Measurements from ENCODE around the gene GALNT4. TPM values are rescaled to one million over a fixed set of nuclear protein-coding genes. Genes with fewer than 3 reads are reported as not detected.

The GALNT4 gene
- total and polyA plus RNA-seq, 10 of the 15 experiments (the other 5 are each of a cell fraction or from before 2014, with no cell fraction given) = 0.90 to 2.9 (median 1.8) TPM

DNA sequence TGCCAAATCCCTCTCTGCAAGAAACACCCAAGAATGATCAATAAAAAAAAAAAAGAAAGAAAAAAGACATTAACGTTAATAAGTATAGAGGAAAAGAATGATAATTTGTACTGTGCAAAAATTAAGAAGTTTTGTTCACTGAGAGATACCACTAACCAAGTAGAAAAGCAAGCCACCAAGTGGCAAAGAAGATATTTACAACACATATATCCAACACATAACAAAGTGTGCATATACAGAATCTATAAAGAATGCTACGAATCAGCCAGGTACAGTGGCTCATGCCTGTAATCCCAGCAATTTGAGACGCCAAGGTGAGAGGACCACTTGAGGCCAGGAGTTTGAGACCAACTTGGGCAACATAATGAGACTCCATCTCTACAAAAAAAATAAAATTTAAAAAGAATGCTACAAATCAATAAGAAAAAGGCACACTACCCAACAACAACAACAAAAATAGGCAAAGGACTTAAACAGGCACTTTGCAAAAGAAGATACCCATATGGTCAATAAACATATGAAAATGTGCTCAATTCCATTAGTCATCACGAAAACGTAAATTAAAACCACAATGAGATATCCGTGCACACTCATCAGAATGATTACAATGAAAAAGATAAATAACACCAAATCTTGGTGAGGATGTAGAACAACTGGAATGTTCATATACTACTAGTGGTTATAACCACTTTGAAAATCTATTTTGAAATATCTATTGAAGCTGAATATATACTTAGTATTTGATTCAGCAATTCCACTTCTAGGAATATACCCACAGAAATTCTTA is 19.8 kb downstream of the GALNT4 start:
- DNase-seq (ENCODE audit: low read depth, low spot score) (no peak), FAIRE-seq (no peak), ATAC-seq (no peak)
- CTCF ChIA-PET = no interaction called here
- Histone ChIP-seq H2AFZ (ENCODE audit: control insufficient read depth, low read depth, low read length) (no peak overlapping the region), H4K20me1 (ENCODE audit: control insufficient read depth, insufficient read depth) (no peaks in the 10 kb centered on the region), H3K9me3 (replicated peaks; ENCODE audit: control insufficient read depth, insufficient read depth, low read length) (no peaks in the 10 kb centered on the region), H3K79me2 (ENCODE audit: control insufficient read depth, insufficient read depth, low read length) (no peaks in the 10 kb centered on the region), H3K36me3 (ENCODE audit: control insufficient read depth in 2 of 2, insufficient read depth in 2 of 2, low read length in 1 of 2) (no peaks in the 10 kb centered on the region), H3K4me1 (ENCODE audit: control insufficient read depth, insufficient read depth, low read length) (no peaks in the 10 kb centered on the region), H3K9ac (ENCODE audit: control insufficient read depth, insufficient read depth, low read length) (no peak overlapping the region), H3K4me2 (ENCODE audit: control insufficient read depth, insufficient read depth) (no peak overlapping the region), H3K4me3 (no peak overlapping the region), H3K27me3 (replicated peaks in 1 of 2; ENCODE audit: control insufficient read depth in 2 of 2, insufficient read depth in 2 of 2, low read length in 1 of 2) (no peaks in the 10 kb centered on the region), H3K27ac (ENCODE audit: control insufficient read depth, insufficient read depth) (no peak overlapping the region)
- intact Hi-C loops (cut with micrococcal nuclease; ENCODE audit: unreplicated experiment) = no loop called here
- 80% methylated on average over 6 of the region's 6 CpGs for WGBS (ENCODE audit: insufficient coverage, insufficient replicate concordance, low lambda C conversion rate, missing lambda C conversion rate)
- in situ Hi-C loops (cut with MboI) = loop anchor here (25.0 kb wide), 1 partner anchor 1367 kb away; the partner anchor contains the start of genes CEP290 and TMTC3
- TF ChIP-seq RBBP5 (conservative IDR thresholded peaks at IDR 0.05) = no peak
- TF ChIP-seq RAD51 (IDR thresholded peaks at IDR 0.05) = no peak
- no peak for TF ChIP-seq NFXL1 (IDR thresholded peaks at IDR 0.05; ENCODE audit: borderline replicate concordance)
- TF ChIP-seq ESRRA (IDR thresholded peaks at IDR 0.05; ENCODE audit: low read length) = no peak
- TF ChIP-seq ETV6 (conservative IDR thresholded peaks at IDR 0.05 in 1 of 2, IDR thresholded peaks at IDR 0.05 in 1 of 2; ENCODE audit: borderline replicate concordance in 1 of 2, low read depth in 1 of 2) = no peak
- no peak for TF ChIP-seq EZH2 (IDR thresholded peaks at IDR 0.05; ENCODE audit: borderline replicate concordance, control insufficient read depth, low read depth, low read length)
- TF ChIP-seq ZNF217 (IDR thresholded peaks at IDR 0.05) = no peak
- no peak for TF ChIP-seq HDAC2 (IDR thresholded peaks at IDR 0.05)
- TF ChIP-seq JUNB (IDR thresholded peaks at IDR 0.05) = no peak
- no peak for TF ChIP-seq POLR2A (IDR thresholded peaks at IDR 0.05; ENCODE audit: low read depth, low read length)
- TF ChIP-seq, protein P1, sequence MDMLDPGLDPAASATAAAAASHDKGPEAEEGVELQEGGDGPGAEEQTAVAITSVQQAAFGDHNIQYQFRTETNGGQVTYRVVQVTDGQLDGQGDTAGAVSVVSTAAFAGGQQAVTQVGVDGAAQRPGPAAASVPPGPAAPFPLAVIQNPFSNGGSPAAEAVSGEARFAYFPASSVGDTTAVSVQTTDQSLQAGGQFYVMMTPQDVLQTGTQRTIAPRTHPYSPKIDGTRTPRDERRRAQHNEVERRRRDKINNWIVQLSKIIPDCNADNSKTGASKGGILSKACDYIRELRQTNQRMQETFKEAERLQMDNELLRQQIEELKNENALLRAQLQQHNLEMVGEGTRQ (IDR thresholded peaks at IDR 0.05; ENCODE audit: borderline replicate concordance, low read depth, low read length) = no peak
- no peak for TF ChIP-seq WRNIP1 (IDR thresholded peaks at IDR 0.05; ENCODE audit: borderline replicate concordance, low read depth, low read length)
- TF ChIP-seq PAX5 (IDR thresholded peaks at IDR 0.05; ENCODE audit: borderline replicate concordance, low read depth, low read length) = no peak
- no peak for TF ChIP-seq SRF (IDR thresholded peaks at IDR 0.05; ENCODE audit: low read depth in 2 of 2, low read length in 2 of 2)
- no peak for TF ChIP-seq DPF2 (IDR thresholded peaks at IDR 0.05)
- SMC1A ChIA-PET (ENCODE audit: uncharacterized antibody, unreplicated experiment) = interaction anchor here (0.6 to 1.5 kb wide), 2 partner anchors 21 to 234 kb away, joined by 3 read pairs; no protein-coding TSS in a partner anchor
- RAD21 ChIA-PET (ENCODE audit: unreplicated experiment) = no interaction called here
- no TSS peak for BruUV-seq (replicated peaks)
- POLR2A ChIA-PET = no interaction called here
